ENCODE data around the gene CFAP410. TPM values are rescaled to one million over a fixed set of nuclear protein-coding genes. Genes with fewer than 3 reads are reported as not detected.
"Not testable (repeated sequence)": the region's sequence is repeated elsewhere in the genome, so short reads cannot be mapped to it uniquely, and the experiment has no call there.

CFAP410 gene
- total RNA-seq, 3 donors from 2014 or later (not counting 1 experiment from before 2014, with no cell fraction given), result 43.6 to 47.4 (median 46.7) TPM

DNA sequence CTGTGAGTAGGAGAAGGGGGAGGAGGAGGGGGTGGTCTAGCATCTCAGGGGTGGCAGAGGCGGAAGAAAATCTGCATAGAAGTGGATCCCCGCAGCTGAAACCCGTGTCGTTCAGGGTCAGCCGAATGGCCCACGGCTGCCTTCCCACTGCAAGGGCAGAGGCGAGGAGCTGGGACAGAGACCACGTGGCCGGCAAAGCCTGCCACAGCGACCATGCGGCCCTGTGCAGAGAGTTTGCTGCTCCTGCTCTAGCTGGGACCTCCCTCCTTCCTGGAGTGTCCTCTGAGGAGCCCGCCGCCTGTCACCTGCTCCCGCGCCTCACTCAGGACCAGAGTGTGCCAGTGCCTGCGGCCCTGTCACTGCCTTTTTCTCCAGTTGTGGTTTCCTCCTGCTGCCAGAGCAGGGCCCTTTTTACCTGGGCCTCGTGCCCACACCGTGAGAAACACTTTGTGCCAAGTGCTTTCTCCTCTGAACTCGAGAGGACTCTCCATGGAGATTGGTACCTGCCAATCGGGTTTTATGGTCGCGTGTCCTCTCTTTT, 8.8 kb upstream of the CFAP410 start:
- Mint-ChIP-seq H3K9me3 (no peaks in the 10 kb centered on the region), H3K27ac (no peak overlapping the region), H3K4me1 (peaks cover 11 to 21% of the 10 kb centered on the region in 2 donors), H3K36me3 (no peaks in the 10 kb centered on the region), H3K27me3 (ENCODE audit: low read depth in 2 of 2) (peaks cover 0 to 15% of the 10 kb centered on the region in 2 donors), H3K4me3 (no peak overlapping the region)
- Histone ChIP-seq H3K27me3 (ENCODE audit: control insufficient read depth, insufficient read depth, low read length) (peaks cover 16% of the 10 kb centered on the region), H3K27ac (ENCODE audit: low read length) (no peak overlapping the region), H3K36me3 (ENCODE audit: control insufficient read depth, insufficient read depth, low read length) (no peaks in the 10 kb centered on the region), H3K4me1 (ENCODE audit: control insufficient read depth, insufficient read depth, low read length) (peaks cover 35% of the 10 kb centered on the region), H3K9me3 (ENCODE audit: control insufficient read depth, insufficient read depth, low read length) (no peaks in the 10 kb centered on the region), H3K4me3 (ENCODE audit: low read length) (no peak overlapping the region)
- ATAC-seq (no peak), DNase-seq (no peak)
- TF ChIP-seq, protein P1, sequence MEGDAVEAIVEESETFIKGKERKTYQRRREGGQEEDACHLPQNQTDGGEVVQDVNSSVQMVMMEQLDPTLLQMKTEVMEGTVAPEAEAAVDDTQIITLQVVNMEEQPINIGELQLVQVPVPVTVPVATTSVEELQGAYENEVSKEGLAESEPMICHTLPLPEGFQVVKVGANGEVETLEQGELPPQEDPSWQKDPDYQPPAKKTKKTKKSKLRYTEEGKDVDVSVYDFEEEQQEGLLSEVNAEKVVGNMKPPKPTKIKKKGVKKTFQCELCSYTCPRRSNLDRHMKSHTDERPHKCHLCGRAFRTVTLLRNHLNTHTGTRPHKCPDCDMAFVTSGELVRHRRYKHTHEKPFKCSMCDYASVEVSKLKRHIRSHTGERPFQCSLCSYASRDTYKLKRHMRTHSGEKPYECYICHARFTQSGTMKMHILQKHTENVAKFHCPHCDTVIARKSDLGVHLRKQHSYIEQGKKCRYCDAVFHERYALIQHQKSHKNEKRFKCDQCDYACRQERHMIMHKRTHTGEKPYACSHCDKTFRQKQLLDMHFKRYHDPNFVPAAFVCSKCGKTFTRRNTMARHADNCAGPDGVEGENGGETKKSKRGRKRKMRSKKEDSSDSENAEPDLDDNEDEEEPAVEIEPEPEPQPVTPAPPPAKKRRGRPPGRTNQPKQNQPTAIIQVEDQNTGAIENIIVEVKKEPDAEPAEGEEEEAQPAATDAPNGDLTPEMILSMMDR (IDR thresholded peaks at IDR 0.05), result no peak
- 51% methylated on average over 22 of the region's 22 CpGs for WGBS (ENCODE audit: insufficient coverage)
- intact Hi-C loops (cut with micrococcal nuclease), result no loop called here

DNA sequence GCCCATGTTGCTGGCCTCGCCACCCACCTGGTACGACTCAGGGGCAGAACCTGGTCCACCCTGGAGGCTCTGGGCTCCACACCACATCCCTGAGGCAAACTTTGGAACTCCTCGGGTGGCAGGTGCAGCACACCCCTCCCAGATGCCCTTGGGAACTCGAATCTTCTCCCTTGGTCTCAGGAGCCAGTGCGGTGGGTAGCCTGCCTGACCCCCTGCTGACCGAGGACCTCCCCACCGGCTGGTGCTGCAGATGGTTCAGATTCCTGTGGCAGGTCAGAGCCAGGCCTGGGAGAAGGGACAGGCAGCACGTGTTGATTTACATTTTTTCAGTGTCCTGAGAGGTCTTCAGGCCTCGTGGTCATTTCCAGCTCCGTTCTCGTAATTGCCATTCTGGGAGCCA, 6.3 kb upstream of the CFAP410 start:
- Histone ChIP-seq H3K27ac (ENCODE audit: low read length) (no peak overlapping the region), H3K36me3 (ENCODE audit: control insufficient read depth, insufficient read depth, low read length) (no peaks in the 10 kb centered on the region), H3K27me3 (ENCODE audit: control insufficient read depth, insufficient read depth, low read length) (peaks cover 10% of the 10 kb centered on the region), H3K4me1 (ENCODE audit: control insufficient read depth, insufficient read depth, low read length) (peaks cover 12% of the 10 kb centered on the region), H3K9me3 (ENCODE audit: control insufficient read depth, insufficient read depth, low read length) (no peaks in the 10 kb centered on the region), H3K4me3 (ENCODE audit: low read length) (no peak overlapping the region)
- no peaks in the 10 kb centered on the region for H3K9me3 Mint-ChIP-seq
- intact Hi-C loops (cut with micrococcal nuclease), result no loop called here
- no peak overlapping the region for H3K27ac Mint-ChIP-seq
- no peak for ATAC-seq
- DNase-seq, result no peak
- TF ChIP-seq, protein P1 (IDR thresholded peaks at IDR 0.05), result no peak
- no peak overlapping the region for H3K4me3 Mint-ChIP-seq
- peaks cover 2 to 7% of the 10 kb centered on the region in 2 donors for H3K4me1 Mint-ChIP-seq
- peaks cover 0 to 11% of the 10 kb centered on the region in 2 donors for H3K27me3 Mint-ChIP-seq (ENCODE audit: low read depth in 2 of 2)
- no peaks in the 10 kb centered on the region for H3K36me3 Mint-ChIP-seq
- 80% methylated on average over 11 of the region's 11 CpGs for WGBS (ENCODE audit: insufficient coverage)

DNA sequence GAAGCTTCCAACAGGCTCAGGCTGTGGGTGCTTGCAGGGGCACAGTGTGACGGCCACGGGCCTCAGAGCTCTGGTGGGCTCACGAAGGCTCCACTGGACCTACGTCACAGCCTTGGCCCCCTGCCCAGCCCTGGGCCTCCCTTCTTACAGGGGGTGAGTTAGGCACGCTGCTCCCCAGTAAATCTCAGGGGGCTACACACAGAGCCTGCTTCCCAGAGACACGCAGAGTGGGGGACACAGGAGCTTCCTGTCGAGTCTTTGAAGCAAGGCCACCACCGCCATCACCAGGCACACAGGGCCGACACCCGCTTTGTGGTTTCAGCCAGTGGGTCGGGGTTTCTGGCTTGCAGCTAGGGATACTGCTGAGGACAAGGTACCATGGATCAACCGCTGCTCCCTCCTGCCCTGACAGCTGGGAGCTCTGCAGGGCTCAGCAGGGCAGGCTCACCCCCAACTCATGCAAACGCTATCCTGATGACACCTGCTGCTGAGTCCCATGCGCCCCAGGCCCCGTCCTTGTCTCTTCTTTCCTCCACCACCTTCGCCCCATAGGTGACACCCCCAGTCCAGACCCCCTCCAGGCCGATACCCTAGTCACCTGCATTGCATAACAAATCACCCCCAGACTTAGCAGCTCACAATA, 5.5 kb upstream of the CFAP410 start:
- H3K4me1 ChIP-seq (ENCODE audit: control insufficient read depth, insufficient read depth, low read length), result peaks cover 18% of the 10 kb centered on the region
- H3K9me3 ChIP-seq (ENCODE audit: control insufficient read depth, insufficient read depth, low read length), result no peaks in the 10 kb centered on the region
- no peaks in the 10 kb centered on the region for H3K36me3 Mint-ChIP-seq
- ATAC-seq (no peak), DNase-seq (no peak)
- intact Hi-C loops (cut with micrococcal nuclease), result no loop called here
- no peak overlapping the region for H3K27ac Mint-ChIP-seq
- peaks cover 8% of the 10 kb centered on the region for H3K27me3 ChIP-seq (ENCODE audit: control insufficient read depth, insufficient read depth, low read length)
- peaks cover 0 to 9% of the 10 kb centered on the region in 2 donors for H3K27me3 Mint-ChIP-seq (ENCODE audit: low read depth in 2 of 2)
- WGBS (ENCODE audit: insufficient coverage), result 71% methylated on average over 17 of the region's 17 CpGs
- H3K4me3 ChIP-seq (ENCODE audit: low read length), result no peak overlapping the region
- no peak overlapping the region for H3K4me3 Mint-ChIP-seq
- no peak overlapping the region for H3K27ac ChIP-seq (ENCODE audit: low read length)
- H3K36me3 ChIP-seq (ENCODE audit: control insufficient read depth, insufficient read depth, low read length), result no peaks in the 10 kb centered on the region
- TF ChIP-seq, protein P1 (IDR thresholded peaks at IDR 0.05), result no peak
- peaks cover 11 to 14% of the 10 kb centered on the region in 2 donors for H3K4me1 Mint-ChIP-seq
- no peaks in the 10 kb centered on the region for H3K9me3 Mint-ChIP-seq

DNA sequence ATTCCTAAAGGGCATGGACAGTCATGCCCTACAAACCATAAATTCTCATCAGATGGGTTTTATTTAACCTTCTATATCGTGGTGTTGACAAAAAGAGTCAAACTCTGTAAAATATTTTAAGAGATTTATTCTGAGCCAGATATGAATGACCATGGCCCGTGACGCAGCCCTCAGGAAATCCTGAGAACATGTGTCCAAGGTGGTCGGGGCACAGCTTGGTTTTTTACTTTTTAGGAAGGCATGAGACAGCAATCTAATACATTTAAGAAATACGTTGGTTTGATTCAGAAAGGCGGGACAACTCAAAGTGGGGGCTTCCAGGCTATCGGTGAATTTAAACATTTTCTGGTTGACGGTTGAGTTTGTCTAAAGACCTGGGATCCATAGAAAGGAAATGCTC, 3.8 kb upstream of the CFAP410 start:
- Mint-ChIP-seq H3K4me3 (peak overlapping the region; percentile 21), H3K4me1 (peaks cover 17% of the 10 kb centered on the region in 2 donors)
- H3K27me3 Mint-ChIP-seq (ENCODE audit: low read depth in 2 of 2); H3K36me3 Mint-ChIP-seq; intact Hi-C loops (cut with micrococcal nuclease); H3K36me3 ChIP-seq (ENCODE audit: control insufficient read depth, insufficient read depth, low read length); H3K27ac ChIP-seq (ENCODE audit: low read length); ATAC-seq; H3K27ac Mint-ChIP-seq; H3K4me3 ChIP-seq (ENCODE audit: low read length); H3K9me3 ChIP-seq (ENCODE audit: control insufficient read depth, insufficient read depth, low read length); H3K27me3 ChIP-seq (ENCODE audit: control insufficient read depth, insufficient read depth, low read length); DNase-seq; H3K9me3 Mint-ChIP-seq: not testable (repeated sequence)
- H3K4me1 ChIP-seq (ENCODE audit: control insufficient read depth, insufficient read depth, low read length), result peaks cover 22% of the 10 kb centered on the region
- WGBS (ENCODE audit: insufficient coverage), result 79% methylated on average over 7 of the region's 8 CpGs

DNA sequence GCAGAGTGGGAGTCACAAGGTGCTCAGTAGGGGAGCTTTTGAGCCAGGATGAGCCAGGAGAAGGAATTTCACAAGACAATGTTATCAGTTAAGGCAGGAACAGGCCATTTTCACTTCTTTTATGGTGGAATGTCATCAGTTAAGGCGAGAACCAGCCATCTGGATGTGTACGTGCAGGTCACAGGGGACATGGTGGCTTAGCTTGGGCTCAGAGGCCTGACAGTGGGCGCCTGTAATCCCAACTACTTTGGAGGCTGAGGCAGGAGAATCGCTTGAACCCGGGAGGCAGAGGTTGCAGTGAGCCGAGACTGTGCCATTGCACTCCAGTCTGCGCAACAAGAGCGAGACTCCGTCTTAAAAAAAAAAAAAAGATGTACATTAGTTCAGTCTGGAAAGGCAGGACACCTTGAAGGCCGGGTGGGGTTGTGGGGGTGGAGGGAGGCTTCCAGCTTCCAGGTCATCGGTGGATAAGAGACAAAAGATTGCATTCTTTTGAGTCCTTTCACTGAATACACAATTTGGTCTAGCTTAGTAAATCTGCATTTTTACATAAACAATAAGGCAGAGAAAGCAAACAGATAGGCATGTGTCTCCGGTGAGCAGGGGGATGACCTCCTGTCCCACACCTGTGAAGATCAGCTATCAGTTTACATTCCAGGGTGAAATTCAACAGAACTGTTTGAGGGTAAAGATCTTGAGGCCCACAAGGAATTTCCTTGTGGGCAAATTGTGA, 2.7 kb upstream of the CFAP410 start:
- H3K4me3 ChIP-seq (ENCODE audit: low read length); H3K27me3 Mint-ChIP-seq (ENCODE audit: low read depth in 2 of 2); H3K27ac Mint-ChIP-seq; intact Hi-C loops (cut with micrococcal nuclease); H3K27ac ChIP-seq (ENCODE audit: low read length); H3K36me3 ChIP-seq (ENCODE audit: control insufficient read depth, insufficient read depth, low read length); H3K4me3 Mint-ChIP-seq; H3K9me3 ChIP-seq (ENCODE audit: control insufficient read depth, insufficient read depth, low read length); ATAC-seq; H3K36me3 Mint-ChIP-seq; DNase-seq; H3K9me3 Mint-ChIP-seq; H3K27me3 ChIP-seq (ENCODE audit: control insufficient read depth, insufficient read depth, low read length): not testable (repeated sequence)
- WGBS (ENCODE audit: insufficient coverage), result 93% methylated on average over 12 of the region's 12 CpGs
- peaks cover 21 to 25% of the 10 kb centered on the region in 2 donors for H3K4me1 Mint-ChIP-seq
- H3K4me1 ChIP-seq (ENCODE audit: control insufficient read depth, insufficient read depth, low read length), result peaks cover 23% of the 10 kb centered on the region
